OCI-LY1 (cell line): ENCODE results near the gene GOLGA2.

Experiments used
- CTCF ChIP-seq: fragments of 200-600 bp; sonication (generic), shearing (Covaris generic); IDR thresholded peaks from 2 replicates; pipeline ENCODE4 v1.5.1; 2017; ENCODE audit warnings: mild to moderate bottlenecking, antibody characterized with exemption, low read length, moderate library complexity, mixed read lengths
- EZH2 ChIP-seq: fragments of 200-600 bp; sonication (generic), shearing (Covaris generic); IDR thresholded peaks from 2 replicates; pipeline ENCODE4 v1.8.0; 2017; ENCODE audit warnings: borderline replicate concordance, mixed run types, mild to moderate bottlenecking, antibody characterized with exemption, low read length, moderate library complexity, mixed read lengths

- TF ChIP-seq CTCF (no peak), EZH2 (no peak)
Observed at GRCh38 chr9:128208386-128208785, 67.4 kb downstream of the GOLGA2 start.
